HFF-Myc (cell line): ENCODE measurements around the gene NLK.
A peak's percentile ranks its signal among the peaks of the same experiment; 100 is the strongest.

Experiments
- DNase-seq: peaks from one replicate; pipeline ENCODE4 v3.0.0-alpha.2; 2011; ENCODE audit warnings: low read depth; ENCODE audit errors: extremely low read depth
- H3K4me3 ChIP-seq: replicated peaks from 2 replicates; pipeline ENCODE4 v1.5.1; 2011; ENCODE audit warnings: low read depth, mild to moderate bottlenecking, control low read depth, low read length
- CTCF ChIP-seq: IDR thresholded peaks from 2 replicates; pipeline ENCODE4 v1.5.1; 2012; ENCODE audit warnings: mild to moderate bottlenecking, low read depth, low read length, control low read depth; ENCODE audit errors: missing control alignments

The NLK gene

GRCh38 chr17:28112181-28112580 lies 69.7 kb downstream of the NLK start:
- H3K4me3 ChIP-seq, result no peak overlapping the region
- TF ChIP-seq CTCF, result no peak
- no peak for DNase-seq

GRCh38 chr17:28112606-28113005 lies 70.1 kb downstream of the NLK start:
- no peak for TF ChIP-seq CTCF
- peak; percentile 16 for DNase-seq

GRCh38 chr17:28113269-28113668 lies 70.8 kb downstream of the NLK start:
- no peak for DNase-seq
- no peak overlapping the region for H3K4me3 ChIP-seq
- no peak for TF ChIP-seq CTCF

More at GRCh38 chr17:28112606-28113005, 70.1 kb downstream of the NLK start:
- H3K4me3 ChIP-seq, result no peak overlapping the region

GRCh38 chr17:28115046-28115445 lies 72.6 kb downstream of the NLK start:
- no peak overlapping the region for H3K4me3 ChIP-seq
- TF ChIP-seq CTCF, result no peak
- DNase-seq, result no peak

- DNase-seq, result no peak
- no peak for TF ChIP-seq CTCF
- no peak overlapping the region for H3K4me3 ChIP-seq
These were observed 74.8 kb downstream of the NLK start for GRCh38 chr17:28117304-28117703.

GRCh38 chr17:28118362-28118761 lies 75.9 kb downstream of the NLK start:
- TF ChIP-seq CTCF, result no peak
- H3K4me3 ChIP-seq, result no peak overlapping the region
- DNase-seq, result no peak

GRCh38 chr17:28119046-28119445 lies 76.6 kb downstream of the NLK start:
- no peak for TF ChIP-seq CTCF
- no peak for DNase-seq
- no peak overlapping the region for H3K4me3 ChIP-seq
